HepG2 (cell line): ENCODE measurements around the gene MRPL50. TPM values are rescaled to one million over a fixed set of nuclear protein-coding genes. Genes with fewer than 3 reads are reported as not detected.

Experiments
- AFF4 ChIP-seq: sonication (generic); formaldehyde crosslinking; IDR thresholded peaks from 2 replicates; pipeline ENCODE4 v1.4.0; 2020; ENCODE audit warnings: missing genetic modification reagents
- ATF4 ChIP-seq, 2 experiments: fragments of 450-650 bp in 1 of 2; sonication (generic) in 1 of 2; formaldehyde crosslinking; IDR thresholded peaks; 2 replicates each; pipeline versions ENCODE4 v1.5.0 to v1.8.0; 2020 to 2022; ENCODE audit warnings: mild to moderate bottlenecking in 1 of 2, missing genetic modification reagents in 1 of 2
- HNF4G ChIP-seq, 2 experiments: sonication (generic) in 1 of 2; formaldehyde crosslinking in 1 of 2; IDR thresholded peaks; 2 replicates each; pipeline versions ENCODE4 v1.4.0 to v1.6.1; 2011 to 2020; ENCODE audit warnings: borderline replicate concordance in 2 of 2, low read depth in 2 of 2, mild to moderate bottlenecking in 2 of 2, low read length in 1 of 2, missing genetic modification reagents in 1 of 2, moderate library complexity in 1 of 2
- MAFG ChIP-seq: sonication (generic); formaldehyde crosslinking; IDR thresholded peaks from 2 replicates; pipeline ENCODE4 v1.5.1; 2020; ENCODE audit warnings: mild to moderate bottlenecking, missing genetic modification reagents
- PREB ChIP-seq: sonication (generic); formaldehyde crosslinking; IDR thresholded peaks from 2 replicates; pipeline ENCODE4 v1.4.0; 2020; ENCODE audit warnings: missing genetic modification reagents
- TEAD3 ChIP-seq: optimal IDR thresholded peaks from 2 replicates; pipeline ENCODE3; 2016; ENCODE audit warnings: borderline replicate concordance
- TSC22D2 ChIP-seq: sonication (generic); formaldehyde crosslinking; IDR thresholded peaks from 2 replicates; pipeline ENCODE4 v1.5.1; 2020; ENCODE audit warnings: missing genetic modification reagents, mild to moderate bottlenecking, borderline replicate concordance
- ZNF143 ChIP-seq: sonication (generic); formaldehyde crosslinking; IDR thresholded peaks from 2 replicates; pipeline ENCODE4 v1.4.0; 2020; ENCODE audit warnings: missing genetic modification reagents
- ZNF318 ChIP-seq: sonication (generic); formaldehyde crosslinking; IDR thresholded peaks from 2 replicates; pipeline ENCODE4 v1.4.0; 2020; ENCODE audit warnings: mild to moderate bottlenecking, missing genetic modification reagents
- ZNF33A ChIP-seq: sonication (generic); formaldehyde crosslinking; IDR thresholded peaks from 2 replicates; pipeline ENCODE4 v1.5.1; 2020; ENCODE audit warnings: missing genetic modification reagents, mild to moderate bottlenecking, moderate library complexity, borderline replicate concordance
- ZNF564 ChIP-seq: sonication (generic); formaldehyde crosslinking; IDR thresholded peaks from 2 replicates; pipeline ENCODE4 v1.8.1; 2023; ENCODE audit warnings: mild to moderate bottlenecking, missing genetic modification reagents
- ZNF839 ChIP-seq: sonication (generic); formaldehyde crosslinking; IDR thresholded peaks from 2 replicates; pipeline ENCODE4 v1.4.0; 2020; ENCODE audit warnings: missing genetic modification reagents, mild to moderate bottlenecking, borderline replicate concordance
- ZSCAN12 ChIP-seq: sonication (generic); formaldehyde crosslinking; IDR thresholded peaks from 2 replicates; pipeline ENCODE4 v1.9.0; 2021; ENCODE audit warnings: mild to moderate bottlenecking, missing genetic modification reagents
- polyA plus RNA-seq, 8 experiments: library from polyadenylated mRNA; depleted of rRNA in 3 of 8; stranded (reverse) in 7 of 8; unstranded in 1 of 8; fragments of >200 nt; fragmentation: Illumina TruSeq in 4 of 8; extraction: Trizol in 4 of 8; gene quantifications; 2 replicates each; pipeline versions ENCODE4 v1.2.1 to v1.2.3, GENCODE V29; 2011 to 2016; ENCODE audit warnings: low read depth in 4 of 8, missing spikeins in 1 of 8, mixed read lengths in 1 of 8; ENCODE audit not compliant: insufficient read depth in 1 of 8
- total RNA-seq, 5 experiments: library from RNA; depleted of rRNA; stranded (reverse); fragments of >200 nt; fragmentation: Illumina TruSeq; extraction: Trizol; gene quantifications; 2 replicates each; pipeline ENCODE4 v1.2.3, GENCODE V29; 2016; ENCODE audit warnings: low read depth in 1 of 5

The MRPL50 gene
- total and polyA plus RNA-seq, 2 of the 13 experiments (the other 11 are each of a cell fraction or from before 2014, with no cell fraction given), result 37.1 to 70.0 TPM

GRCh38 chr9:101445353-101446029 is 47.1 kb upstream of the MRPL50 start (continued):
- no peak for TF ChIP-seq ZNF318
- TF ChIP-seq ZNF839 (CRISPR knock-in tag), result no peak
- no peak for TF ChIP-seq ZNF143
- TF ChIP-seq PREB, result no peak
- TF ChIP-seq TEAD3 (CRISPR knock-in tag), result peak; percentile 48
- no peak for TF ChIP-seq ZSCAN12 (CRISPR knock-in tag)
- TF ChIP-seq HNF4G (IDR thresholded peaks at IDR 0.05; ENCODE audit: borderline replicate concordance, low read depth, low read length), result peak; percentile 62
- TF ChIP-seq HNF4G (CRISPR knock-in tag; IDR thresholded peaks at IDR 0.05; ENCODE audit: borderline replicate concordance, low read depth), result no peak
- no peak for TF ChIP-seq ZNF564 (CRISPR knock-in tag)
- no peak for TF ChIP-seq AFF4 (CRISPR knock-in tag)
- no peak for TF ChIP-seq MAFG (CRISPR knock-in tag)
- peak; percentile 84; the same call in 1 of the 2 replicates for TF ChIP-seq ZNF33A (CRISPR knock-in tag)
- 0 out of 2 replicates have a peak, but pooled peaks have one; percentile 66 for TF ChIP-seq TSC22D2 (CRISPR knock-in tag)
- peak in 1 of 2 experiments; percentile 90; a peak in 2 of 4 replicates for TF ChIP-seq ATF4 (CRISPR knock-in tag; IDR thresholded peaks at IDR 0.05)
